ENCODE measurements around the gene PTGES2. TPM values are rescaled to one million over a fixed set of nuclear protein-coding genes. Genes with fewer than 3 reads are reported as not detected.

Gene PTGES2
- total RNA-seq (2014; rRNA removed; shearing (Covaris generic)) = 124 and 149 TPM in 2 replicates

DNA sequence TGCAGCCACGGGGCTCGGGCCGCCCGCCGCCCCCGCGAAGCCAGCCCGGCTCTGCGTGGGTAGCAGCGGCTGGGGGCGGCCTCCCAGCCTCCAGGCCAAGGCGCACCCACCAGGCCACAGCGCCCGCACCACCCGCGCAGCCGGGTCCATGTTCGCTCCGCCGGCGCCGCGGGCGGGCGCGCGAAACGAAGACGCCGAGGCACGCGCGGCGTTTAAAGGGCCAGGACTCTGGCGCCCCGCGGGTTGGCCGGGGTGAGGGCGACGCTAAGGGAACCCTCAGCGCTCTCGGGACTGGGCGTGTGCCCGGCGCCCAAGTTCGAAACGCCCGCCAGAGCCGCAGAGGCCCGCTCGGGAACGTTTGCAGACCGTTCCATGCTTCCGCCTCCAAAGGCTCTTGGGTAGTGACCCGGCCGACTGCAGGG lies at the start of gene PTGES2:
Gene PTGES2, minus strand, starts transcription at position 162 of the 422 bp plus-strand sequence. Its CDS starts 12 bp downstream, at position 150.

DNA sequence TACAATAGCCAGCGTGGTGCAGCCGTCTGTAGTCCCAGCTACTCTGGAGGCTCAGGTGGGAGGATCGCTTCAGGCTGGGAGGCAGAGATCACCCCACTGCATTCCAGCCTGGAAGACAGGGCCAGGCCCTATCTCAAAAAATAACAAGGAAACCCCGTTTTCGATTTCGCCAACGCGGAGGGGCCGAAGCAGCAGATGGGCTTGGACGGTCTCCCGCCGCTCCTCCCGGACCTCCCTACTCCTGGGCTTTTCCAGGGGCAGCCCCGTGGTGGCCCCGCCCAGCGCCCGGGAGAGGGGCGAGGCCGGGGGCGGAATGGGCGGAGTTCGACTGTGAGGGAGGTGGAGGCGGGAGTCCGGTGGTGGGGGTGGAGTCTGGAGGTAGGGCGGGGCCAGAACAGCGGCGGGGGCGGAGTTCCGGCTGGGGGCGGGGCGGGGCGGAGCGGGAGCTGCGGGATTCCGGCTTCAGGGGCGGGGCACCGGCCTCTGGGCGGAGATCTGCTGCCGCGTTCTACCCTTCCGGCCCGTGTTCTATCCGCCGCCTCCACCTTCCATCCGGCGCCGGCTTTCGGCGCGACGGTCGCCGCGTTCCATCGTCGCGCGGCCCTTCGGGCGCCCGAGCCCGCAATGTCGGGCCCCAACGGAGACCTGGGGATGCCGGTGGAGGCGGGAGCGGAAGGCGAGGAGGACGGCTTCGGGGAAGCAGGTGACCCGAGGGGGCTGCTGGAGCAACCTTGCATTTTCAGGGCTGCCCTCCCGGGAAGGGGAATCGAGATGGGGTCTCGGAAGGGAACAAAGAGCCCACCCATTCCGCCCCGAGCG lies 32.5 kb upstream of the PTGES2 start, which contains the start of gene BBLN:
Gene BBLN, plus strand, starts transcription at position 482 of the 819 bp plus-strand sequence. Its CDS starts 143 bp downstream, at position 625.

GRCh38 chr9:128149001-128149701 lies 21.6 kb upstream of the PTGES2 start, which contains the start of gene LCN2:
Gene LCN2 (plus strand): TSS chr9:128149453. CDS start chr9:128149526, 73 bp downstream.

Other genes with a start within 250 kb of the PTGES2 start
- 7.4 and 14.4 TPM in 2 replicates for gene ST6GALNAC6, start 228.1 kb downstream of the PTGES2 start, total RNA-seq (2014; rRNA removed; shearing (Covaris generic))
- gene ST6GALNAC4, start 210.7 kb downstream of the PTGES2 start, total RNA-seq (2014; rRNA removed; shearing (Covaris generic)) = 27.4 and 29.0 TPM in 2 replicates
- gene PIP5KL1, start 197.0 kb downstream of the PTGES2 start, total RNA-seq (2014; rRNA removed; shearing (Covaris generic)) = 2.7 and 6.8 TPM in 2 replicates
- 59.2 and 83.0 TPM in 2 replicates for gene DPM2, start 189.9 kb downstream of the PTGES2 start, total RNA-seq (2014; rRNA removed; shearing (Covaris generic))
- gene EEIG1, start 146.7 kb downstream of the PTGES2 start, total RNA-seq (2014; rRNA removed; shearing (Covaris generic)) = 8.5 and 10.4 TPM in 2 replicates
- 15.0 and 18.6 TPM in 2 replicates for gene NAIF1, start 60.4 kb downstream of the PTGES2 start, total RNA-seq (2014; rRNA removed; shearing (Covaris generic))
- 40.8 and 52.1 TPM in 2 replicates for gene SLC25A25, start 59.5 kb downstream of the PTGES2 start, total RNA-seq (2014; rRNA removed; shearing (Covaris generic))
- 0.98 and 4.4 TPM in 2 replicates for gene LCN2, start 21.7 kb upstream of the PTGES2 start, total RNA-seq (2014; rRNA removed; shearing (Covaris generic))
- gene BBLN, start 32.5 kb upstream of the PTGES2 start, total RNA-seq (2014; rRNA removed; shearing (Covaris generic)) = 135 and 168 TPM in 2 replicates
- gene CIZ1, start 63.8 kb upstream of the PTGES2 start, total RNA-seq (2014; rRNA removed; shearing (Covaris generic)) = 71.0 and 84.0 TPM in 2 replicates
- gene DNM1, start 75.7 kb upstream of the PTGES2 start, total RNA-seq (2014; rRNA removed; shearing (Covaris generic)) = 43.2 and 45.4 TPM in 2 replicates
- 95.8 and 117 TPM in 2 replicates for gene GOLGA2, start 148.3 kb upstream of the PTGES2 start, total RNA-seq (2014; rRNA removed; shearing (Covaris generic))
- gene SWI5, start 148.5 kb upstream of the PTGES2 start, total RNA-seq (2014; rRNA removed; shearing (Covaris generic)) = 47.0 and 53.1 TPM in 2 replicates
- 43.4 and 51.6 TPM in 2 replicates for gene TRUB2, start 194.7 kb upstream of the PTGES2 start, total RNA-seq (2014; rRNA removed; shearing (Covaris generic))
- 53.9 and 56.4 TPM in 2 replicates for gene COQ4, start 195.1 kb upstream of the PTGES2 start, total RNA-seq (2014; rRNA removed; shearing (Covaris generic))
- gene SLC27A4, start 212.8 kb upstream of the PTGES2 start, total RNA-seq (2014; rRNA removed; shearing (Covaris generic)) = 24.0 and 24.8 TPM in 2 replicates
- 79.1 and 80.8 TPM in 2 replicates for gene URM1, start 243.6 kb upstream of the PTGES2 start, total RNA-seq (2014; rRNA removed; shearing (Covaris generic))